HG02943 (cell line): ENCODE results near the gene STRN3.
"Not testable (repeated sequence)": the region's sequence is repeated elsewhere in the genome, so short reads cannot be mapped to it uniquely, and the experiment has no call there.

Experiments used
- ATAC-seq: cut with Tn5 transposase; IDR thresholded peaks from one replicate; pipeline ENCODE4 v1.9.1; 2021; ENCODE audit warnings: mild to moderate bottlenecking, low read depth, moderate library complexity; ENCODE audit not compliant: unreplicated experiment

STRN3 gene

GRCh38 chr14:31037709-31038221 lies 11.6 kb upstream of the STRN3 start:
- ATAC-seq: no peak

DNA sequence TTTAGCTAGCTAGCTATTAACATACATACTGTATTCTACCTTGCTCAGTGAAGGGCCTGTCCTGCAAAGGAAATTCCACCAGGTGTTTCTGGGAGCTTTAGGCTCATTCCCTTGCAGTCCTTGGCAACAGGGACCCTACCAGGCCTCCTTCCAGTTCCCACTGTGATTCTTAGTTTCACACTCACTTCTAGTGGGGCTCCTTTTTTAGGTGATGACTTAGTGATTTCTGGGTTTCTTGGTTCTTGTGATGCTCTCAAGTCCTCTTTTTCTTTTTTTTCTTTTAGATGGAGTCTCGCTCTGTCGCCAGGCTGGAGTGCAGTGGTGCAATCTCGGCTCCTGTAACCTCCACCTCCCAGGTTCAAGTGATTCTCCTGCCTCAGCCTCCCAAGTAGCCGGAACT lies 10.4 kb upstream of the STRN3 start:
- no peak for ATAC-seq

- no peak for ATAC-seq
Measured at GRCh38 chr14:31030469-31030868, 4.3 kb upstream of the STRN3 start.

GRCh38 chr14:31029016-31029970 lies 3.1 kb upstream of the STRN3 start:
- no peak for ATAC-seq

DNA sequence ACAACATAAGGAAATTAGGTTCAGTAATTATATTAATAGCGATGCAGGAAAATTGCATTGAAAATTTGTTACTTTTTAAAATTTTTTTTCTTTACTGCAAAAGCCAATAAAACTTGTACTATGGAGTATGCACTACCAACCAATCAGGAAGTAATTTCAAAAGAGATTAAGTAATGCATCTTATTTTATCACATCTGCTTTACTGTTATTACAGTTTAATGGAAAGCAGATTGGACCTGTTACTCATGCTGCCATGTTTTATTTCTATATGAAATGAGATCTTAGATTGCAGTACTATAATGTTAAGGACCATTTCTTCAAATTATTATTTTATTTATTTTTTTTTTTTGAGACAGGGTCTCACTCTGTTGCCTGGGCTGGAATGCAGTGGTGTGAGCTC lies 1.7 kb upstream of the STRN3 start:
- ATAC-seq: no peak

- ATAC-seq: peak; percentile 83
Measured at GRCh38 chr14:31026450-31027235, 464 bp upstream of the STRN3 start.

DNA sequence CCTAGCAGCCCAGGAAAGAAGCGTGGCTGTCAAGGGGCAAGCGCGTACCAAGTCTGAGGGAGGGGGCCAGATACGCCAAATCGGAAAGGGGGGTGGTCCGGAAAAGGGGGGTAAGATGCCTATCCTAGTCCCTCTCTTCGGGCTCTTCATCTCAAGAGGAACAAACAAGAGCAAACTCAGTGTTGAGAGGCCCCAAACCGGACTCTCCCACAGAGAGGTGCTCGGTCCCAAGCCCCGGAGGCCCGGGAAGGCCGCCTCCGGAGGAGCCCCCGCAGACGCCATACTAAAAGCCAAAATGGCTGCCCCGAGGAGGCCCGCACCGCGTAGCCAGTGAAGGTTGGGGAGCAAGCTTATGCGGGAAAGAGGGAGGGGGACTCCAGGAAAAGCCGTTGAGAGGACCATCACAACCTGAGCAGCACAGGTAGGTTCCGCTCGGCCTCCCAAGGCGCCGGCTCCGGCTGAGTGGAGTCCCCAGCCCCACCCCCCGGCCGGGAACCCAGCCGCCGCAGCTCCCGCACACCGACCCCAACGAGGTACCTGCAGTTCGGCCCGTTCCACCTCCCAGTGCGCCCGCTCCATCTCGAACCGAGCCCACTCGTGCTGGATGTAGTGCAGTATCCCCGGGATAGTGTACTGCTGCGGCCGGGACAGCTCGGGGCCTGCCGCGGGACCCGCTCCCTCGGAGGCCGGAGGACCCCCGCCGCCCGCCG lies 657 bp downstream of the STRN3 start, which contains the start of gene AP4S1:
TSS of gene AP4S1 (plus strand) at position 283 of the 710 bp plus-strand sequence. CDS start 40,548 bp downstream, outside the sequence.
- ATAC-seq: peak; percentile 10

- no peak for ATAC-seq
Measured at GRCh38 chr14:31024577-31025366, 1.4 kb downstream of the STRN3 start.

DNA sequence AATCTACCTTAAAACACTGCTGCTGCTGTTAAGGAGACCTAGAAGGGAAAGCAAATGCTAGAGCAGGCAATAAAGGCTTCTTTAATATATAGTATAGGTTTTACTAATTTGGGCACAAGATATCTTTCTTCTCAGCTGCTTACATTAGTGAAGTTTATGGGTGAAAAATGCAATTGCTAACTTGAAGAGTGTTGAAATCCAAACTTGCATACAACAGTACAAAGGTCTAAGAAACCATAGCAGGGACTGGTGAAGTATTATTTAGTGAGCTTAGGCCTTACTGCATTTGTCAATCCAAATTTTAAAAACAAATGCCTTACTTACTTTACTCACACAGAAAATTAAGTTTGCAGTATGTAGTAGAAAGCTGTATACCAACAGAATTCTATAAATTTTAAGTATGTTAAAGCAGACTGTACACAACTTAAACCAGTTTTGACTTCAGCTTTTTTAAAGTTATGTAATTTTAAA lies 2.1 kb downstream of the STRN3 start:
- no peak for ATAC-seq

DNA sequence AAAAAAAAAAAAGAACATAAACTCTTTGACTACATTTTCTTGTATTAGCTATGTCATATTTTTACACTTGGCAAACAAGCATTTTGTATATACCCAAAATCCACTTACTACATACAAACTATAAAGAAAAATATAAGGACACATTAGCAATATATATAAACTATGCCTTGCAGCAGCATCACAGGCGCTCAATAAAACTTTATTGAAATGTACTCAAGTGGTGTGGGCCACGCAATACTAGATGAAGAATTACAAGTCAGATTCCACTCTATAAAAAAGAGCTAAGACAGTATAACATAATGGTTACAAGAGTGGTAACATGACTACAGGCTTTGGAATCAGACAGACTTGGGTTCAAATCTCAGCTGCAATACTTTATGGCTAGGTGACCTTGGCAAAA lies 3.8 kb downstream of the STRN3 start:
- ATAC-seq: no peak

DNA sequence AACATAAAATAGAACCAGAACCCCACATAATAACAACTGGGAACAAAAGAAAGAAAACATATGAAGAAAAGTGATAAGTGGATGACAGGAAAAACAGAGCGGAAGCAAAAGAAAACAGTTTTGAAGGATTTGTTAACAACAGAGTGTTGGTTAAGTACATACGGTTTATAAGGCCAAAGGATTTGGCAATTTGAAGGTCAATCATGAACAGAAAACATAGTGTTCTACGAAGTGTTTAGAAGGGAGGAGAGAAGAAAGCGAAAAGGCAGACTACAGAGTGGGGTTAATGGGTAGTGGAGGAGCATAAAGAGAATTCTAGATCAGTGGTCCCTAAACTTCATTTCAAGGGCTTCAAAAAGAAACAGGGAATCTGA lies 4.6 kb downstream of the STRN3 start:
- ATAC-seq: no peak

DNA sequence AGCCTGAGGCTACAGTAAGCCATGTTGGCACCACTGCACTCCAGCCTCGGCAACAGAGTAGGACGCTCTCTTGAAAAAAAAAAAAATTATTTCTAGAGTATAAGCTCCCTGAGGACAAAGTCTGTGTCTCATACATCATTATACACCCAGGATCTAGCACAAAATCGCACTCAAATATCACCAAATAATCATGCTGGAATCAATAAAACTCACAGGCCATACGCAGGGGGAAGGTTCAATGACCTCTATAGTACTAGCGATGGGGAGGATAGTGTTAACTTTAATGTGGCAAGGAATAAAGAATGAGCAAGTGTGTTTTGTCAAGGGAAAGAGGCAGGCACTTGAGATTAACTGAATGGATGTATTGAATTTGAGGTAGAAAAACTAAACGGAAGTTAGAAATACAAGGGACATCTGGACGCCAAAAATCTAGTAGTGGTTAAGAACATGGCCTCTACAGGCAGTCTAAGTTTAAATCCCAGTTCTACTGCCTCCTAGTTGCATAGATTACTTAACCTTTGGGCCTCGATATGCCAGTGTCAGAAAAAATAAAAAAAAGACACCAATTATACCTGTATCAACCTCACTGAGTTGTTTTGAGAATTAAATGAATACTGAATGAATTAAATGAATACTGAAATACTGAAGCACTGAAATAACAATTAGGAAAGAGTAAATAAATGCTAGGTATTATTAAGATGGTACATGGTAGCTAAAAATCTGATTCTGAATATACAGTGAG lies 5.2 kb downstream of the STRN3 start:
- ATAC-seq: no peak

DNA sequence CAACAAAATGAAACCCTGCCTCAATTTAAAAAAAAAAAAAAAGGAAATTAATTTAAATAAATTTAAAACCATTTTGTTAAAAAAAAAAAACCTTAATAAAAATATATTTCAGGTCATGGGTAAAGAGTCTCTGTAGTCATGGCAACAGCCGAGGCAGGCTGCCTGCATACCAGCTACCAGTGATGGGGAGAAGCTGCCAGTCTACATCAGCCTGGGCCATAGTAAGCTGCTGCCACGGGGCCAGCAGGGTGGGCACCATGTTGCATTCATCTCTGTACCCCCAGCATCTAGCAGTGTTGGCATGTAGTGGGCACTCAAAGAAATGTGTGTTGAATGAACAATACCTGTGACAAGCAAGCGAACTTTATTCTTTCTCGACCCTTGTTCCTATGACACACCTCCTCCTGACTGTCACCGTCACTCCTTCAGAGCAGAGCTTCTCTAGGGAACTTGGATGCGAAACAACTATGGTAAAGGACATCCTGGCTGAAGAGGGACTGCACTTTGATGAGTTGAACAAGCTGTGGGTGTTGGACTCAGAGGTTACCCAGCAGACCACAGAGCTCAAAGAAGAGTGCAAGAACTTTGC lies 8.0 kb downstream of the STRN3 start:
- ATAC-seq: no peak

DNA sequence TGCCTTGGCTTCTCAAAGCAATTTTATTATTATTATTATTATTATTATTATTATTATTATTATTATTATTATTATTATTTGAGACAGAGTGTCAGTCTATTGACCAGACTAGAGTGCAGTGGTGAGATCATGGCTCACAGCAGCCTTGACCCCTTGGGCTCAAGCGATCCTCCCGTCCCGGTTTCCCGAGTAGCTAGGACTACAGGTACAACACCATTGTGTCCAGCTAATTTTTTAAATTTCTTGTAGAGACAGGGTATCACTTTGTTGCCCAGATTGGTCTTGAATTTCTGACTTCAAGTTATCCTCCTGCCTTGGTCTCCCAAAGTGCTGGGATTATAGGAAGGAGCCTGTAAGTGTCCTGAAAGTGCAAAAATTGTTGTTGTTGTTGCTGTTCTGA lies 12.3 kb downstream of the STRN3 start:
- no peak for ATAC-seq

GRCh38 chr14:31010935-31011334 lies 15.2 kb downstream of the STRN3 start:
- ATAC-seq: no peak

DNA sequence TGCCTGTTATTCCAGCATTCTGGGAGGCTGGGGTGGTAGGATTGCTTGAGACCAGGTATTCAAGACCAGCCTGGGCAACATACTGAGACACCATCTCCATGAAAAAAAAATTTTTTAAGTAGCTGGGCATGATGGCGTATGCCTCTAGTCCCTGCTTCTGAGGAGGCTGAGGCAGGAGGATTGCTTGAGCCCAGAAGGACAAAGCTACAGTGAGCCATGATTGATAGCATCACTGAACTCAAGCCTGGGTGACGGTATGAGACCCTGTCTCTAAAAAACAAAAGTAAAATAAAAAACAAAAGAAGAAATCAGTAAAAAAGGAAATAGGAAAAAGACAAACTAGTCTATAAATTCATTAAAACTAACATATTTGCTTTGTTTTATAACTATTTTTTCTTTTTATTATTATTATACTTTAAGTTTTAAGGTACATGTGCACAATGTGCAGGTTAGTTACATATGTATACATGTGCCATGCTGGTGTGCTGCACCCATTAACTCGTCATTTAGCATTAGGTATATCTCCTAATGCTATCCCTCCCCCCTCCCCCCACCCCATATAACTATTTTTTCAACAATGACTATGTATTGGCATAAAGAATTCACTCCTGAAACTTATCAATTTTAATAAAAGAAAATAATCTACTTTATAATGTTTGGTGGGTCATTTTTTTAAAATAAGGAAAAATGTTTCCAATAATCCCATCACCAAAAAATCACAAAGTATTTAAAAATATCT lies 16.2 kb downstream of the STRN3 start:
- ATAC-seq: no peak

DNA sequence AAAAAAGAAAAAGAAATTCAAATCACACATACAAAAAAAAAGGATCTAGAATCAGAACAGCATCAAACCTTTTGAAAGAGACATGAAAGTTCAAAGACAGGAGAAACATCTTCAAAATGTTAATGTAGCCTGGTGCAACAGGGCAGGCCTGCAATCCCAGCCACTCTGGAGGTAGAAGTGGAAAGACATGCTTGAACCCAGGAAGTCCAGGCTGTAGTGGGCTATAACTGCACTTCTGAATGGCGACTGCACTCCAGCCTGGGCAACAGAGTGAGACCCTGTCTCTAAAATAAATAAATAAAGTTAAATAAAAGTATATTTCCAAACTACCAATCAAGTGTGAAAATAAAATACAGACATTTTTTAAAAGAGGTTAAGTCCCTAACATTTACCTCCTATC lies 19.5 kb downstream of the STRN3 start:
- ATAC-seq: no peak

GRCh38 chr14:31004007-31004406 lies 22.2 kb downstream of the STRN3 start:
- not testable (repeated sequence) for ATAC-seq
